ENCODE results near the gene TMEM125. TPM values are rescaled to one million over a fixed set of nuclear protein-coding genes. Genes with fewer than 3 reads are reported as not detected.

Gene TMEM125
- total RNA-seq, 2 experiments from 2014 or later: 0.23 TPM; not detected in 1

DNA sequence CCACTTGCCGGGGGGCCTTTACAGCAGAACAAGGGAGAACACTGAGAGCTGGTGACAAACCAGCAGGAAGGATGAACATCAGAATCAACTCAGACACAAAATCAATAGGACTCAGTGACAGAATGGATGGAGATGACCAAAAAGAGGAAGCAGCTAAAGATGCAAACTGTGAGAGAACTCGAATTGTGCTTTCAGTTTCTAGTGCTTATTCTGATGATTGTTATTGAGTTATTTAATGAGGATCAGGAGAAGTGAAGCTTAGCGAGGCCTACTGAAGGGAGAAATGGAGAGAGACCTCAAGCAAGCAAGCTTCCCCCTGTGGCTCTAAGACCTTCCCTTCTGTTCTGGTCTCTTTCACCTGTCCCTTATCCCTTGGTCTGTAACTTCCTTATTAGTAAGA is 30.3 kb upstream of the TMEM125 start:
- POLR2A ChIA-PET: interaction anchor here (0.5 to 2.4 kb wide), 7 partner anchors 12 to 196 kb away, joined by 3 to 11 read pairs (median 3); partner anchors contain the start of genes CDC20, MED8 and SZT2
- Histone ChIP-seq H3K36me3 (ENCODE audit: insufficient read depth, low read length) (no peaks in the 10 kb centered on the region), H3K9me2 (ENCODE audit: insufficient read depth, low read length) (no peaks in the 10 kb centered on the region), H3K27ac (ENCODE audit: low read depth, low read length, poor library complexity, severe bottlenecking) (peak overlapping the region; percentile 92), H2AFZ (ENCODE audit: low read length) (peak overlapping the region; percentile 78), H4K20me1 (ENCODE audit: insufficient read depth, low read length) (no peaks in the 10 kb centered on the region), H3K79me2 (ENCODE audit: insufficient read depth, low read depth, low read length) (no peaks in the 10 kb centered on the region), H3K9me3 (ENCODE audit: low read length) (peaks cover 6% of the 10 kb centered on the region; the same call in 1 of the 2 replicates), H3K4me2 (ENCODE audit: low read length) (peak overlapping the region; percentile 64), H3K4me1 (ENCODE audit: insufficient read depth, low read length, poor library complexity, severe bottlenecking) (peaks cover 26% of the 10 kb centered on the region), H3K4me3 (ENCODE audit: low read depth, low read length, poor library complexity, severe bottlenecking) (peak overlapping the region; percentile 40)
- CTCF ChIA-PET (ENCODE audit: unreplicated experiment): interaction anchor here (0.5 to 2.3 kb wide), 6 partner anchors 9 to 792 kb away, joined by 3 to 10 read pairs (median 3); partner anchors contain the start of gene SLC6A9
- TF ChIP-seq, protein P1, sequence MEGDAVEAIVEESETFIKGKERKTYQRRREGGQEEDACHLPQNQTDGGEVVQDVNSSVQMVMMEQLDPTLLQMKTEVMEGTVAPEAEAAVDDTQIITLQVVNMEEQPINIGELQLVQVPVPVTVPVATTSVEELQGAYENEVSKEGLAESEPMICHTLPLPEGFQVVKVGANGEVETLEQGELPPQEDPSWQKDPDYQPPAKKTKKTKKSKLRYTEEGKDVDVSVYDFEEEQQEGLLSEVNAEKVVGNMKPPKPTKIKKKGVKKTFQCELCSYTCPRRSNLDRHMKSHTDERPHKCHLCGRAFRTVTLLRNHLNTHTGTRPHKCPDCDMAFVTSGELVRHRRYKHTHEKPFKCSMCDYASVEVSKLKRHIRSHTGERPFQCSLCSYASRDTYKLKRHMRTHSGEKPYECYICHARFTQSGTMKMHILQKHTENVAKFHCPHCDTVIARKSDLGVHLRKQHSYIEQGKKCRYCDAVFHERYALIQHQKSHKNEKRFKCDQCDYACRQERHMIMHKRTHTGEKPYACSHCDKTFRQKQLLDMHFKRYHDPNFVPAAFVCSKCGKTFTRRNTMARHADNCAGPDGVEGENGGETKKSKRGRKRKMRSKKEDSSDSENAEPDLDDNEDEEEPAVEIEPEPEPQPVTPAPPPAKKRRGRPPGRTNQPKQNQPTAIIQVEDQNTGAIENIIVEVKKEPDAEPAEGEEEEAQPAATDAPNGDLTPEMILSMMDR (conservative IDR thresholded peaks at IDR 0.05; ENCODE audit: low read length): no peak
- TF ChIP-seq EZH2phosphoT487 (IDR thresholded peaks at IDR 0.05; ENCODE audit: borderline replicate concordance, low read depth, low read length): no peak
- peak; percentile 85 for DNase-seq (ENCODE audit: low spot score)
- no TSS peak for BruUV-seq (replicated peaks)
- intact Hi-C loops (cut with micrococcal nuclease; ENCODE audit: unreplicated experiment): no loop called here

DNA sequence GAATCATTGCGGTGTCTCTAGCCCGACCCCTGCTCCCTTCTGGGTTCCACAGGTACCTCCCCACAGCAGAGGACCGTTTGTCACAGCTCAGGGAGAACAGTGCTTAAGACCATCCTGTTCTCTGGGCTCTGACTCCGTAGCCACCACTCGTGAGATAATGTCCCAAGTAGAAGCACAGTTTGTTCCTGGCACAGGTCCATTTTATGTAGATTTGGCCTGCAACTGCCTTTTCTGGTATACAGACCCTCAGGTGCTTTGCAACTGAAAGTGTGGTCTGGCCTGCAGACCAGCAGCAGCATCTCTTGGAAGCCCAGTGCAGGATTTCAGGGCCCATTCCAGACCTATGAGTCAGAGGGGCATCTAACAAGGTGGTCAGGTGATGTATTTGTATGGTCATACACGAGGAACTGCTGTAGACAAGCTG is 28.4 kb upstream of the TMEM125 start:
- H3K4me2 ChIP-seq (ENCODE audit: low read length): no peak overlapping the region
- TF ChIP-seq, protein P1 (conservative IDR thresholded peaks at IDR 0.05; ENCODE audit: low read length): no peak
- no peak for TF ChIP-seq EZH2phosphoT487 (IDR thresholded peaks at IDR 0.05; ENCODE audit: borderline replicate concordance, low read depth, low read length)
- CTCF ChIA-PET (ENCODE audit: unreplicated experiment): no interaction called here

DNA sequence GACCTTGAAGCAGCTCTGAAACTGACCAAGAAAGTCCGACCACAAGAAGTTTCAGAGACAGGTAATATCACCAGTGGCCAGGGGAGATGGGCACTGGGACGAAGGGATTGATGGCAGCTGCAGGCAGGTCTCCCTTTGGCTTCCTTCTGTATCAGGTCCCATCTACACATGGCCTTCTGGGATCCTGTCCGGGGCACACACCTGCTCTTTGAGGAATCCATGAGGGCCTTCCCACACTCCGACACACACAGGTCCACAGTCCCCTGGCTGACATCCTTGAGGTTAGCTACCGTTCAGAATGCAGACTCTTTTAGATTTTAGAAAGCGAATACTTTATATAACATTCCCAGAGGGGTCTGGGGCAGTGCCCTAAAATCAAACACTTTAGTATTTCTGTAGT is 26.5 kb upstream of the TMEM125 start:
- H3K79me2 ChIP-seq (ENCODE audit: insufficient read depth, low read depth, low read length): no peaks in the 10 kb centered on the region
- H3K9me3 ChIP-seq (ENCODE audit: low read length): peaks cover 19% of the 10 kb centered on the region; the same call in 1 of the 2 replicates
- POLR2A ChIA-PET: interaction anchor here (0.6 to 0.7 kb wide), 3 partner anchors 16 to 242 kb away, joined by 3 to 4 read pairs (median 3); no protein-coding TSS in a partner anchor
- no peak for DNase-seq (ENCODE audit: low spot score)
- H3K4me1 ChIP-seq (ENCODE audit: insufficient read depth, low read length, poor library complexity, severe bottlenecking): peaks cover 22% of the 10 kb centered on the region
- no peak overlapping the region for H2AFZ ChIP-seq (ENCODE audit: low read length)
- no TSS peak for BruUV-seq (replicated peaks)
- H4K20me1 ChIP-seq (ENCODE audit: insufficient read depth, low read length): no peaks in the 10 kb centered on the region
- H3K27ac ChIP-seq (ENCODE audit: low read depth, low read length, poor library complexity, severe bottlenecking): no peak overlapping the region
- intact Hi-C loops (cut with micrococcal nuclease; ENCODE audit: unreplicated experiment): no loop called here
- H3K4me2 ChIP-seq (ENCODE audit: low read length): no peak overlapping the region
- TF ChIP-seq, protein P1 (conservative IDR thresholded peaks at IDR 0.05; ENCODE audit: low read length): no peak
- no peak for TF ChIP-seq EZH2phosphoT487 (IDR thresholded peaks at IDR 0.05; ENCODE audit: borderline replicate concordance, low read depth, low read length)
- CTCF ChIA-PET (ENCODE audit: unreplicated experiment): no interaction called here
- no peak overlapping the region for H3K4me3 ChIP-seq (ENCODE audit: low read depth, low read length, poor library complexity, severe bottlenecking)
- H3K36me3 ChIP-seq (ENCODE audit: insufficient read depth, low read length): no peaks in the 10 kb centered on the region
- no peaks in the 10 kb centered on the region for H3K9me2 ChIP-seq (ENCODE audit: insufficient read depth, low read length)

More for the DNA sequence above, 28.4 kb upstream of the TMEM125 start:
- POLR2A ChIA-PET: no interaction called here
- no peaks in the 10 kb centered on the region for H4K20me1 ChIP-seq (ENCODE audit: insufficient read depth, low read length)
- peaks cover 26% of the 10 kb centered on the region for H3K4me1 ChIP-seq (ENCODE audit: insufficient read depth, low read length, poor library complexity, severe bottlenecking)
- H3K4me3 ChIP-seq (ENCODE audit: low read depth, low read length, poor library complexity, severe bottlenecking): no peak overlapping the region
- no peak for DNase-seq (ENCODE audit: low spot score)
- intact Hi-C loops (cut with micrococcal nuclease; ENCODE audit: unreplicated experiment): no loop called here
- no peak overlapping the region for H2AFZ ChIP-seq (ENCODE audit: low read length)
- H3K9me2 ChIP-seq (ENCODE audit: insufficient read depth, low read length): no peaks in the 10 kb centered on the region
- H3K36me3 ChIP-seq (ENCODE audit: insufficient read depth, low read length): no peaks in the 10 kb centered on the region
- H3K9me3 ChIP-seq (ENCODE audit: low read length): peaks cover 7% of the 10 kb centered on the region; the same call in 1 of the 2 replicates
- no peak overlapping the region for H3K27ac ChIP-seq (ENCODE audit: low read depth, low read length, poor library complexity, severe bottlenecking)
- H3K79me2 ChIP-seq (ENCODE audit: insufficient read depth, low read depth, low read length): no peaks in the 10 kb centered on the region
- BruUV-seq (replicated peaks): no TSS peak

Data from OCI-LY7 (cell line).